Stomach (tissue), 4 donors: Measurements from ENCODE around the gene PFKFB1.

Source experiments
- EP300 ChIP-seq: sonication (generic); formaldehyde crosslinking; IDR thresholded peaks from one replicate; pipeline ENCODE4 v1.6.1; 2017; ENCODE audit warnings: antibody characterized with exemption
- POLR2A ChIP-seq, 4 donors: fragments of 450-650 bp; IDR thresholded peaks; one replicate each; pipeline ENCODE4 v1.6.1; 2016; ENCODE audit warnings: antibody characterized with exemption in 4 of 4, control low read depth in 2 of 4, mild to moderate bottlenecking in 1 of 4, moderate library complexity in 1 of 4
- TF ChIP-seq, protein P1 (sequence below), 7 experiments: fragments of 450-650 bp in 4 of 7; fragments of 200-600 bp in 3 of 7; sonication (generic) in 3 of 7; IDR thresholded peaks; one replicate each; pipeline ENCODE4 v1.5.1; 2016 to 2019; ENCODE audit warnings: antibody characterized with exemption in 7 of 7, control low read depth in 2 of 7, mild to moderate bottlenecking in 1 of 7

DNA sequence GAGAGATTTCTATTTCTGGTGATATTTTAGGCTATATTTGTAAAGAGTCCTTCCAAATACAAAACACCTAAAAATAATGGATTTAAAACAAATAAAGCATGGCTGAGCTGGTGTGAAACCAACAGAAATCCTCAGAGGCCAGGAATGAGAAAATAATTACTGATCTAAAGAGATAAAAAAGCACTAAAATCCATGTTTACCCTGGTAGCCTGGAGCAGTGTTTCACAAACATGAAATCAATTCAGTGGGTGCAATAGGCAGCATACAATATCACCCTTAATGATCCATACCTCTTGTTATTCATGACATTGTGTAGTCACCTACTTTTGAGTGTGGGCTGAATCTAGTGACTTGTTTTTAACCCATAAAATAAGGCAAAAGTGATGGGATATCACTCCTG is 14.6 kb downstream of the PFKFB1 start:
- TF ChIP-seq, protein P1, sequence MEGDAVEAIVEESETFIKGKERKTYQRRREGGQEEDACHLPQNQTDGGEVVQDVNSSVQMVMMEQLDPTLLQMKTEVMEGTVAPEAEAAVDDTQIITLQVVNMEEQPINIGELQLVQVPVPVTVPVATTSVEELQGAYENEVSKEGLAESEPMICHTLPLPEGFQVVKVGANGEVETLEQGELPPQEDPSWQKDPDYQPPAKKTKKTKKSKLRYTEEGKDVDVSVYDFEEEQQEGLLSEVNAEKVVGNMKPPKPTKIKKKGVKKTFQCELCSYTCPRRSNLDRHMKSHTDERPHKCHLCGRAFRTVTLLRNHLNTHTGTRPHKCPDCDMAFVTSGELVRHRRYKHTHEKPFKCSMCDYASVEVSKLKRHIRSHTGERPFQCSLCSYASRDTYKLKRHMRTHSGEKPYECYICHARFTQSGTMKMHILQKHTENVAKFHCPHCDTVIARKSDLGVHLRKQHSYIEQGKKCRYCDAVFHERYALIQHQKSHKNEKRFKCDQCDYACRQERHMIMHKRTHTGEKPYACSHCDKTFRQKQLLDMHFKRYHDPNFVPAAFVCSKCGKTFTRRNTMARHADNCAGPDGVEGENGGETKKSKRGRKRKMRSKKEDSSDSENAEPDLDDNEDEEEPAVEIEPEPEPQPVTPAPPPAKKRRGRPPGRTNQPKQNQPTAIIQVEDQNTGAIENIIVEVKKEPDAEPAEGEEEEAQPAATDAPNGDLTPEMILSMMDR (IDR thresholded peaks at IDR 0.05) = no peak
- TF ChIP-seq EP300 (no peak), POLR2A (IDR thresholded peaks at IDR 0.05) (no peak)
